Glutamatergic neuron (in vitro differentiated cells): ENCODE measurements around the gene C1QTNF5. TPM values are rescaled to one million over a fixed set of nuclear protein-coding genes. Genes with fewer than 3 reads are reported as not detected.
A peak's percentile ranks its signal among the peaks of the same experiment; 100 is the strongest.

Source experiments
- DNase-seq: peaks from one replicate; pipeline ENCODE4 v3.0.0; 2022
- H3K27ac Mint-ChIP-seq: one replicate; pipeline ENCODE4 v1.8.0; 2020; ENCODE audit warnings: mild to moderate bottlenecking, mixed read lengths, inconsistent platforms; ENCODE audit not compliant: unreplicated experiment
- H3K27me3 Mint-ChIP-seq: one replicate; pipeline ENCODE4 v1.8.0; 2020; ENCODE audit warnings: mild to moderate bottlenecking, moderate library complexity, mixed read lengths, inconsistent platforms; ENCODE audit not compliant: unreplicated experiment
- H3K36me3 Mint-ChIP-seq: one replicate; pipeline ENCODE4 v1.8.0; 2020; ENCODE audit warnings: mild to moderate bottlenecking, mixed read lengths, inconsistent platforms; ENCODE audit not compliant: unreplicated experiment
- H3K4me1 Mint-ChIP-seq: one replicate; pipeline ENCODE4 v1.8.0; 2020; ENCODE audit warnings: mild to moderate bottlenecking, low read depth, mixed read lengths, inconsistent platforms; ENCODE audit not compliant: unreplicated experiment
- H3K4me3 Mint-ChIP-seq: one replicate; pipeline ENCODE4 v1.8.0; 2020; ENCODE audit warnings: mild to moderate bottlenecking, mixed read lengths, inconsistent platforms; ENCODE audit not compliant: unreplicated experiment
- H3K9me3 Mint-ChIP-seq: one replicate; pipeline ENCODE4 v1.8.0; 2020; ENCODE audit warnings: mild to moderate bottlenecking, moderate library complexity, mixed read lengths, inconsistent platforms; ENCODE audit not compliant: unreplicated experiment
- total RNA-seq: library from RNA; stranded (reverse); fragmentation: NEBNext Ultra II Directional; extraction: Animal tissue kit (Norgen Biotek cat#: 25700); gene quantifications from one replicate; pipeline ENCODE4 v1.2.1, GENCODE V29; 2021; ENCODE audit not compliant: unreplicated experiment
- TF ChIP-seq, protein P1 (sequence below): fragments of 200-600 bp; sonication (generic); IDR thresholded peaks from one replicate; pipeline ENCODE4 v1.5.0; 2021; ENCODE audit not compliant: partially characterized antibody, unreplicated experiment

The C1QTNF5 gene
- total RNA-seq, 1 donor from 2014 or later, result 0.32 TPM

DNA sequence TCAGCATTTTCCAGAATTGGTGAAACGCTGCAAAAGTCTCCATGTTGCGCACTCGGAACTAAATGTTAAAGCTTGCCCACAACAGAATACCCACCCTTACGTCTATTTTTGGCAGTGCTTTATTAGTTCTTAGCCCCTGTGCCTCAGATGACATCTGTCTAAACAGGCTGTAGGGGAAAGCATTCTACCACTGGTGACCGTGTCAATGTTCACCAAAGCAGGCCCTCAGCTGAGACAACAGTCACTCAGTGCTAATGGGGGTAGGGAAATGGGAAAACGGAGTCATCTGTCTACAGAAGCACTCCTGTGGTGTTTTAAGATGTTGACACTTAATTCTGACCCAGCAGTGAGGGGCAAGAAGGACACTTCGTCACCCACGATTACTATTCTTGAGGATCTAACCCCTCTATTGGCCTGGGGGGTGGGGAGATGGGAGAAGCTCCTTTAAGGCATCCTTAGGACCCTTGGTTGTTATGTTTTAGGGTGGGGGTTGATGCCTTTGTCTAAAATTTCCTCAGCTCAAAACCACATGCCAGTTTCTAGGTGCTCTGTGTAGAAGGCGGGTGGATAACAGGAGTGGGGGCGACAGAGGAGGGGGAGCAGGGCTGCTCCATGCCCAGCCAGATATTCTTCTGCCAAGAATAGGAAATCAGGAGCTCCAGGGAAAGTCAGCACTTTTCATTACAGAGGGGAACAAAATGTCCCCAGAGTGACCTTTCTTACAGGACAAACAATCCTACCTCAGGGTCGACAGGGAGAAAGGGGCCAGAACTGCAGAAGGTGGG is 21.4 kb upstream of the C1QTNF5 start:
- Mint-ChIP-seq H3K4me1 (peaks cover 24% of the 10 kb centered on the region), H3K4me3 (peak overlapping the region; percentile 77), H3K27ac (peak overlapping the region; percentile 82), H3K27me3 (peaks cover 14% of the 10 kb centered on the region), H3K36me3 (peaks cover 5% of the 10 kb centered on the region), H3K9me3 (peaks cover 13% of the 10 kb centered on the region)
- TF ChIP-seq, protein P1, sequence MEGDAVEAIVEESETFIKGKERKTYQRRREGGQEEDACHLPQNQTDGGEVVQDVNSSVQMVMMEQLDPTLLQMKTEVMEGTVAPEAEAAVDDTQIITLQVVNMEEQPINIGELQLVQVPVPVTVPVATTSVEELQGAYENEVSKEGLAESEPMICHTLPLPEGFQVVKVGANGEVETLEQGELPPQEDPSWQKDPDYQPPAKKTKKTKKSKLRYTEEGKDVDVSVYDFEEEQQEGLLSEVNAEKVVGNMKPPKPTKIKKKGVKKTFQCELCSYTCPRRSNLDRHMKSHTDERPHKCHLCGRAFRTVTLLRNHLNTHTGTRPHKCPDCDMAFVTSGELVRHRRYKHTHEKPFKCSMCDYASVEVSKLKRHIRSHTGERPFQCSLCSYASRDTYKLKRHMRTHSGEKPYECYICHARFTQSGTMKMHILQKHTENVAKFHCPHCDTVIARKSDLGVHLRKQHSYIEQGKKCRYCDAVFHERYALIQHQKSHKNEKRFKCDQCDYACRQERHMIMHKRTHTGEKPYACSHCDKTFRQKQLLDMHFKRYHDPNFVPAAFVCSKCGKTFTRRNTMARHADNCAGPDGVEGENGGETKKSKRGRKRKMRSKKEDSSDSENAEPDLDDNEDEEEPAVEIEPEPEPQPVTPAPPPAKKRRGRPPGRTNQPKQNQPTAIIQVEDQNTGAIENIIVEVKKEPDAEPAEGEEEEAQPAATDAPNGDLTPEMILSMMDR, result no peak
- no peak for DNase-seq

DNA sequence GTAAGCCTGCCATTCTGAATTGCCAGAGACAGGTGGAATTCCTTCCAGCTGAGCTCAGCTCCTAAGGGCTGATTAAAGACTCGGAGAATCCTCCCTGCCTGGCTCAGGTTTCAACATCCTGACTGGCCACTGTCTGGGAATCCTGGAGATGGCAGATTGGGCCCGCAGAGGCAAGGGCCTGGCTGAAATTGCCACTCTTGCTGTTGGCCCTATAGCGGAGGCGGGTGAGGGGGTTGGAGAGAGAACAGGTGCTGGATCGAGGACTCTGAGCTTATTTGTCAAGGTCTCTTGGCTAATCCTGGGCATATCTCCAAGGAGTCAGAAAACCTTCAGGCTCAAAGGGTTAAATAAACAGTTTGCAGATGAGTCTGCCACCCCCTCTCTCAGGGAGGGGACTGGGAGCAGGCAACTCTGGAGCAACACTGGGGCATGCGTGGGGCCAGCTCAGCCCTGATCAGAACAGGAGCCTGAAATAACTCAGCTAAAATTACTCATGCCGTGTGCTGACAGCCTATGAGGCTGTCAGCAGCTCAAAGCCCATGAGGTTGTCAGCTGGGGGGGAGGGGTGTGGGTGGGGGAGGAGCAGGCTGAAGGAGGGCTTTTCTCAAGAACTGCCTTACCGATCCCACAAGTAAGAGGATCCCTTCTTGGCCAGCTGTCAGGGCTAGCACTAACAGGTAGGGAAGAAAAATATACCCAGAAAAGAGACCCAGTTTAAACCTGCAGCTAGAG is 20.5 kb upstream of the C1QTNF5 start:
- no peak for DNase-seq
- Mint-ChIP-seq H3K4me3 (peak overlapping the region; percentile 77), H3K9me3 (peaks cover 13% of the 10 kb centered on the region), H3K27ac (peak overlapping the region; percentile 82), H3K36me3 (peaks cover 5% of the 10 kb centered on the region), H3K4me1 (peaks cover 24% of the 10 kb centered on the region), H3K27me3 (peaks cover 14% of the 10 kb centered on the region)
- TF ChIP-seq, protein P1, result no peak

DNA sequence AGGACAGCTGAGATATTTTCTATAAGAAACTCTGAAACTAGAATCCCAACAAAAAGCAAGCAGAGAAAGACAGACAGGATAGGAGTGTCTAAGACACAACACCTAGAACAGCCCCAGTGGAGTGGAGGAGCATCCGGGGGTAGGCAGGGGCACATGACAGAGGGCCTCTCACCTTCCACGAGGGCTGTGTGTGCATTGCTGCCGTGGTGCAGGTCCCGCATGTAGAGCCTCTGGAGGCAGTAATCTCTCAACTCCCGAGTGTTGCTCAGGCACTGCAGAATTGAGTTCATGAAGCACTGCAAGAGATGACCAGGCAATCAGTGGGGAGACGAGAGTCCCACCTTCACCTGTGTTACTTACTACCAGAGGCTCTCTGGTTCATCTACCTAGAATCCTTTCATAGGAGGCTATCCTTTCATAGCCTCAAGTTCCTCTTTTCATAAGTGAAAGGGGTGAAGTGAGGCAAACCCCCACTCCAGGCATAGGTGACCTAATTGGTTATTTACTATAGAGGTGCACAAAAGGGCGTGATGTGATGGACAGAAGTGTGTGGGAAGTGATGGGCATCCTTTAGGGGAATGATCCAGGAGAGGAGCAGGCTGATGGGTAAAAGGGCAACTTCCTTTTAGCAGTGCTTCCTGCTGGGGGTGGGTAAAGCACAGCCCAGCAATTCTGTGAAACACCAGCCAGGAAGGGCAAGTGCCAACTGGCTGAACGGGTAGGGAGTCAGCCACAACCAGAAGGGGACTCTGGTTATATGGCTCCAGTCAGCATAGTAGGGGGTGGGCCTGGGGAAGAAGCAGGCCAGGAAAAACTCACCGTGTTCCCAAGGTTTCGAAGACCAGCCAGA is 18.9 kb upstream of the C1QTNF5 start:
- H3K27me3 Mint-ChIP-seq, result peaks cover 13% of the 10 kb centered on the region
- TF ChIP-seq, protein P1, result no peak
- no peak overlapping the region for H3K27ac Mint-ChIP-seq
- peaks cover 10% of the 10 kb centered on the region for H3K9me3 Mint-ChIP-seq
- peaks cover 5% of the 10 kb centered on the region for H3K36me3 Mint-ChIP-seq
- peaks cover 18% of the 10 kb centered on the region for H3K4me1 Mint-ChIP-seq
- no peak overlapping the region for H3K4me3 Mint-ChIP-seq
- no peak for DNase-seq

DNA sequence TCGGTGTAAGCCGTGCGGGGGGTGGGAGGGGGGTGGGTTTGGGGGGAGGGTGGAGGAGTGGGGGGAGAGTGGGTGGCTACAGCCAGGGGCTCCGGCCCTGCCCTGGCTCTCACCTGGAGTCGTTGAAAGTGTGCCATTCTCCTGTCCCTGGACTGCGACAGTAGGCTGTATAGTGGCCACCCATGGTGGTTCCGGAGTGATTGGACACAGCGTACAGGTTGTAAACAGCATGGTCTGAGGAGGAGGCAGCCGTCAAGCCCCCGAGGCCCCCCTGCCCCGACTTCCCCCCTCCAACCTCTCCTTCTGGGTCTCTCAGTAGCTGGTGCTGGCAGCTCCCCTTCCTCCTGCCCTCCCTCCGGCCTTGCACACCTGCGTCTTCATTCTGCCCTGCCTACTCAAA is 16.4 kb upstream of the C1QTNF5 start:
- H3K4me1 Mint-ChIP-seq, result peaks cover 16% of the 10 kb centered on the region
- TF ChIP-seq, protein P1, result no peak
- H3K27me3 Mint-ChIP-seq, result peaks cover 9% of the 10 kb centered on the region
- peaks cover 9% of the 10 kb centered on the region for H3K9me3 Mint-ChIP-seq
- no peak overlapping the region for H3K27ac Mint-ChIP-seq
- H3K36me3 Mint-ChIP-seq, result peaks cover 5% of the 10 kb centered on the region
- H3K4me3 Mint-ChIP-seq, result peak overlapping the region; percentile 70
- no peak for DNase-seq
